Ectodermal cell (in vitro differentiated cells): ENCODE results near the gene GTF2B. TPM values are rescaled to one million over a fixed set of nuclear protein-coding genes. Genes with fewer than 3 reads are reported as not detected.
A peak's percentile ranks its signal among the peaks of the same experiment; 100 is the strongest.
"Not testable (repeated sequence)": the region's sequence is repeated elsewhere in the genome, so short reads cannot be mapped to it uniquely, and the experiment has no call there.

Experiments used
- H3K27ac ChIP-seq: 2 replicates; pipeline ENCODE4 v1.7.0; 2013; ENCODE audit warnings: mild to moderate bottlenecking, low read depth, low read length; ENCODE audit not compliant: insufficient read depth, poor library complexity, severe bottlenecking
- H3K27me3 ChIP-seq: 2 replicates; pipeline ENCODE4 v1.7.0; 2013; ENCODE audit warnings: mild to moderate bottlenecking, low read length; ENCODE audit not compliant: insufficient read depth, control insufficient read depth, poor library complexity, severe bottlenecking
- H3K36me3 ChIP-seq: one replicate; pipeline ENCODE4 v1.7.0; 2013; ENCODE audit warnings: low read length; ENCODE audit not compliant: control insufficient read depth, insufficient read depth
- H3K4me1 ChIP-seq: one replicate; pipeline ENCODE4 v1.7.0; 2013; ENCODE audit warnings: low read length; ENCODE audit not compliant: control insufficient read depth, insufficient read depth
- H3K4me3 ChIP-seq: 2 replicates; pipeline ENCODE4 v1.7.0; 2013; ENCODE audit warnings: low read depth, low read length, control low read depth; ENCODE audit not compliant: insufficient read depth
- H3K9me3 ChIP-seq: 2 replicates; pipeline ENCODE4 v1.7.0; 2013; ENCODE audit warnings: mild to moderate bottlenecking, low read length, moderate library complexity; ENCODE audit not compliant: control insufficient read depth
- WGBS, 2 experiments: methylation state at CpG; one replicate each; pipeline ENCODE4 v1.1.7; 2013; ENCODE audit warnings: missing lambda C conversion rate in 2 of 2; 5-methylcytosine and 5-hydroxymethylcytosine counted together
- polyA plus RNA-seq, 4 experiments: library from polyadenylated mRNA; stranded (reverse); fragments of 50-300 nt; gene quantifications; one replicate each; pipeline ENCODE4 v1.2.3, GENCODE V29; 2013

The GTF2B gene
- polyA plus RNA-seq (2013, experiment 1 of 4): 32.0 TPM
- polyA plus RNA-seq (2013, experiment 2 of 4): 32.1 TPM
- 26.8 TPM for polyA plus RNA-seq (2013, experiment 3 of 4)
- 34.9 TPM for polyA plus RNA-seq (2013, experiment 4 of 4)

- Histone ChIP-seq H3K36me3 (no peaks in the 10 kb centered on the region), H3K27me3 (no peaks in the 10 kb centered on the region), H3K4me3 (peak within 1 kb of the TSS; percentile 65), H3K4me1 (peaks cover 8% of the 10 kb centered on the region), H3K27ac (peak within 1 kb of the TSS; percentile 80), H3K9me3 (no peaks in the 10 kb centered on the region)
- WGBS, 2 experiments: 0% methylated on average over 47 of the region's 47 CpGs
Observed at GRCh38 chr1:88891318-88891950, at the start of gene GTF2B. Gene GTF2B, minus strand, starts transcription at chr1:88891567. Its CDS starts 68 bp downstream, at chr1:88891499.

GRCh38 chr1:88938528-88938927, 47.2 kb upstream of the GTF2B start:
- not testable (repeated sequence) for H3K4me3 ChIP-seq, H3K4me1 ChIP-seq, H3K9me3 ChIP-seq, H3K27ac ChIP-seq, H3K27me3 ChIP-seq
- peaks cover 20% of the 10 kb centered on the region for H3K36me3 ChIP-seq
- 100% methylated on average over 1 of the region's 1 CpG; no CpG with 5 or more reads in 1 of the 2 experiments for WGBS, 2 experiments

GRCh38 chr1:88936760-88937342, 45.5 kb upstream of the GTF2B start:
- no peak overlapping the region for H3K4me3 ChIP-seq
- H3K27me3 ChIP-seq: no peaks in the 10 kb centered on the region
- no peak overlapping the region for H3K27ac ChIP-seq
- no peaks in the 10 kb centered on the region for H3K9me3 ChIP-seq
- peaks cover 18% of the 10 kb centered on the region for H3K36me3 ChIP-seq
- WGBS, 2 experiments: 94 to 97% methylated on average over 4 of the region's 4 CpGs
- H3K4me1 ChIP-seq: no peaks in the 10 kb centered on the region

- no peak overlapping the region for H3K4me3 ChIP-seq
- peaks cover 14% of the 10 kb centered on the region for H3K36me3 ChIP-seq
- no peaks in the 10 kb centered on the region for H3K4me1 ChIP-seq
- no peaks in the 10 kb centered on the region for H3K9me3 ChIP-seq
- no peaks in the 10 kb centered on the region for H3K27me3 ChIP-seq
- H3K27ac ChIP-seq: no peak overlapping the region
Observed at GRCh38 chr1:88936223-88936523, 44.8 kb upstream of the GTF2B start.

GRCh38 chr1:88935522-88936222, 44.3 kb upstream of the GTF2B start:
- Histone ChIP-seq H3K27ac (no peak overlapping the region), H3K4me1 (no peaks in the 10 kb centered on the region), H3K36me3 (peaks cover 14% of the 10 kb centered on the region), H3K9me3 (no peaks in the 10 kb centered on the region), H3K4me3 (no peak overlapping the region), H3K27me3 (no peaks in the 10 kb centered on the region)
- 83 to 90% methylated on average over 3 of the region's 5 CpGs for WGBS, 2 experiments

- H3K9me3 ChIP-seq, H3K36me3 ChIP-seq, H3K27ac ChIP-seq, H3K4me3 ChIP-seq, H3K27me3 ChIP-seq, H3K4me1 ChIP-seq: not testable (repeated sequence)
- WGBS, 2 experiments: 97% methylated on average over 7 of the region's 7 CpGs
Observed at GRCh38 chr1:88930176-88930575, 38.8 kb upstream of the GTF2B start.

- no peaks in the 10 kb centered on the region for H3K9me3 ChIP-seq
- H3K27me3 ChIP-seq: no peaks in the 10 kb centered on the region
- no peak overlapping the region for H3K27ac ChIP-seq
- H3K4me1 ChIP-seq: peaks cover 6% of the 10 kb centered on the region
- peaks cover 12% of the 10 kb centered on the region for H3K36me3 ChIP-seq
- no peak overlapping the region for H3K4me3 ChIP-seq
- WGBS, 2 experiments: 91 to 100% methylated on average over 2 of the region's 2 CpGs
Observed at GRCh38 chr1:88923224-88923623, 31.9 kb upstream of the GTF2B start.

GRCh38 chr1:88922214-88922613, 30.8 kb upstream of the GTF2B start:
- Histone ChIP-seq H3K4me1 (peaks cover 6% of the 10 kb centered on the region), H3K9me3 (no peaks in the 10 kb centered on the region), H3K4me3 (no peak overlapping the region), H3K36me3 (peaks cover 12% of the 10 kb centered on the region), H3K27ac (no peak overlapping the region), H3K27me3 (no peaks in the 10 kb centered on the region)
- WGBS, 2 experiments: 81 to 85% methylated on average over 3 of the region's 3 CpGs

GRCh38 chr1:88920845-88921244, 29.5 kb upstream of the GTF2B start:
- Histone ChIP-seq H3K4me1 (peaks cover 6% of the 10 kb centered on the region), H3K27me3 (no peaks in the 10 kb centered on the region), H3K36me3 (peaks cover 12% of the 10 kb centered on the region), H3K4me3 (no peak overlapping the region), H3K9me3 (no peaks in the 10 kb centered on the region), H3K27ac (no peak overlapping the region)
- 86 to 100% methylated on average over 1 of the region's 1 CpG for WGBS, 2 experiments

- Histone ChIP-seq H3K27ac (no peak overlapping the region), H3K9me3 (no peaks in the 10 kb centered on the region), H3K36me3 (peaks cover 8% of the 10 kb centered on the region), H3K27me3 (no peaks in the 10 kb centered on the region), H3K4me1 (no peaks in the 10 kb centered on the region), H3K4me3 (no peak overlapping the region)
- WGBS, 2 experiments: 94 to 95% methylated on average over 3 of the region's 3 CpGs
Observed at GRCh38 chr1:88917321-88918025, 26.1 kb upstream of the GTF2B start.
